K562 (cell line): Measurements from ENCODE around the gene SURF4. TPM values are rescaled to one million over a fixed set of nuclear protein-coding genes. Genes with fewer than 3 reads are reported as not detected.

ENCODE experiments used
- ATAC-seq: fragments of 200-7000 bp; cut with Tn5 transposase; 3 replicates; pipeline ENCODE4 v1.9.1; 2020; ENCODE audit warnings: moderate library complexity
- BruUV-seq: library from RNA; stranded (reverse); fragments of 400-500 nt; replicated peaks from 2 replicates; lab custom pipeline; 2021; lab: Mats Ljungman, UMichigan
- CTCF ChIA-PET: fragments of 300-600 bp; formaldehyde crosslinking; extraction: SDS; loops from one replicate; lab custom pipeline; 2021; ENCODE audit warnings: low intra/inter-chr PET ratio; lab: Yijun Ruan, JAX
- POLR2A ChIA-PET: fragments of 300-600, 350-650 bp; sonication (Branson Sonifier 250); formaldehyde crosslinking; extraction: SDS; loops from one replicate; lab custom pipeline; 2021; ENCODE audit warnings: antibody characterized with exemption, inconsistent platforms; lab: Yijun Ruan, JAX
- DNase-seq, 4 experiments: peaks; one replicate each; pipeline versions ENCODE4 v3.0.0 to v3.0.0-alpha.2; 2011 to 2018; ENCODE audit warnings: low spot score in 3 of 4, mixed read lengths in 3 of 4; ENCODE audit errors: extremely low read depth in 1 of 4
- FAIRE-seq: peaks from 2 replicates; lab custom pipeline; 2011; peaks lifted over from hg19 to GRCh38; lab: Jason Lieb, UNC
- H2AFZ ChIP-seq: 2 replicates; pipeline ENCODE4 v1.6.0; 2011; ENCODE audit warnings: low read depth, low read length, control low read depth, inconsistent platforms
- H3K27ac ChIP-seq: fragments of 200-600 bp; 3 replicates; pipeline ENCODE4 v1.8.0; 2011; ENCODE audit warnings: low read depth, mild to moderate bottlenecking, control low read depth, inconsistent platforms, low read length, moderate library complexity, mixed read lengths; ENCODE audit errors: extremely low read depth
- H3K27me3 ChIP-seq, 2 experiments: fragments of 300-600 bp in 1 of 2; 2 replicates in 1 of 2; 3 replicates in 1 of 2; pipeline versions ENCODE4 v1.6.0 to v1.8.0; 2011; ENCODE audit warnings: inconsistent platforms in 2 of 2, low read length in 2 of 2, mild to moderate bottlenecking in 1 of 2, mixed read lengths in 1 of 2, moderate library complexity in 1 of 2; ENCODE audit not compliant: control insufficient read depth in 2 of 2, insufficient read depth in 2 of 2
- H3K36me3 ChIP-seq: fragments of 300-600 bp; 3 replicates; pipeline ENCODE4 v1.8.0; 2011; ENCODE audit warnings: mild to moderate bottlenecking, low read length, inconsistent platforms; ENCODE audit not compliant: control insufficient read depth, insufficient read depth
- H3K4me1 ChIP-seq, 2 experiments: fragments of 200-600 bp in 1 of 2; replicated peaks in 1 of 2; 2 replicates in 1 of 2; 3 replicates in 1 of 2; pipeline versions ENCODE4 v1.5.1 to v1.8.0; 2011; ENCODE audit warnings: inconsistent platforms in 2 of 2, low read length in 2 of 2, mild to moderate bottlenecking in 1 of 2, mixed read lengths in 1 of 2, moderate library complexity in 1 of 2; ENCODE audit not compliant: control insufficient read depth in 2 of 2, insufficient read depth in 2 of 2
- H3K4me2 ChIP-seq: 2 replicates; pipeline ENCODE4 v1.6.1; 2011; ENCODE audit warnings: low read length, control low read depth, inconsistent platforms, mixed read lengths; ENCODE audit not compliant: insufficient read depth
- H3K4me3 ChIP-seq: fragments of 200-600 bp; sonication (generic), shearing (Covaris generic); 2 replicates; pipeline ENCODE4 v1.5.1; 2016; ENCODE audit warnings: control low read depth, inconsistent platforms
- H3K79me2 ChIP-seq: fragments of 200-600 bp; 3 replicates; pipeline ENCODE4 v1.8.0; 2011; ENCODE audit warnings: low read length, inconsistent platforms; ENCODE audit not compliant: control insufficient read depth, insufficient read depth
- H3K9ac ChIP-seq, 2 experiments: 2 replicates each; pipeline versions ENCODE4 v1.6.0 to v1.6.1; 2011; ENCODE audit warnings: low read depth in 2 of 2, low read length in 2 of 2, control low read depth in 1 of 2, inconsistent platforms in 1 of 2, mild to moderate bottlenecking in 1 of 2, mixed read lengths in 1 of 2; ENCODE audit not compliant: insufficient read depth in 1 of 2
- H3K9me1 ChIP-seq: one replicate; pipeline ENCODE4 v1.6.0; 2011; ENCODE audit warnings: inconsistent platforms, mild to moderate bottlenecking, low read length, moderate library complexity; ENCODE audit not compliant: control insufficient read depth, insufficient read depth
- H3K9me3 ChIP-seq: replicated peaks from 2 replicates; pipeline ENCODE4 v1.5.1; 2011; ENCODE audit warnings: low read depth, low read length, inconsistent platforms; ENCODE audit not compliant: control insufficient read depth, insufficient read depth
- H4K20me1 ChIP-seq: replicated peaks from 2 replicates; pipeline ENCODE4 v1.6.1; 2011; ENCODE audit warnings: low read length, inconsistent platforms, mixed read lengths; ENCODE audit not compliant: control insufficient read depth, insufficient read depth
- BCLAF1 ChIP-seq, 2 experiments: fragments of 450-650 bp in 1 of 2; IDR thresholded peaks; 2 replicates each; pipeline ENCODE4 v1.6.1; 2011 to 2017; ENCODE audit warnings: low read depth in 2 of 2, antibody characterized with exemption in 1 of 2, borderline replicate concordance in 1 of 2, low read length in 1 of 2, mild to moderate bottlenecking in 1 of 2, mixed read lengths in 1 of 2; ENCODE audit not compliant: control insufficient read depth in 1 of 2
- CBX5 ChIP-seq: IDR thresholded peaks from 2 replicates; pipeline ENCODE4 v1.6.1; 2014; ENCODE audit warnings: low read depth, borderline replicate concordance
- KAT7 ChIP-seq: sonication (generic); formaldehyde crosslinking; IDR thresholded peaks from 2 replicates; pipeline ENCODE4 v1.8.0; 2022; ENCODE audit warnings: missing genetic modification reagents, mild to moderate bottlenecking, borderline replicate concordance
- LCOR ChIP-seq: sonication (generic); formaldehyde crosslinking; IDR thresholded peaks from 2 replicates; pipeline ENCODE4 v1.8.0; 2022; ENCODE audit warnings: mild to moderate bottlenecking, missing genetic modification reagents
- MXI1 ChIP-seq: IDR thresholded peaks from 2 replicates; pipeline ENCODE4 v1.6.1; 2011; ENCODE audit warnings: low read depth, mild to moderate bottlenecking, improper control_type of control experiment, low read length
- NBN ChIP-seq: fragments of 450-650 bp; IDR thresholded peaks from 2 replicates; pipeline ENCODE4 v1.6.1; 2016; ENCODE audit warnings: low read depth, mild to moderate bottlenecking
- NR2F6 ChIP-seq: fragments of 450-650 bp; formaldehyde crosslinking; IDR thresholded peaks from 2 replicates; pipeline ENCODE4 v1.4.0; 2020; ENCODE audit warnings: mild to moderate bottlenecking
- PHTF2 ChIP-seq: fragments of 250-450 bp; sonication (Bioruptor Pico); IDR thresholded peaks from 2 replicates; pipeline ENCODE4 v1.5.0; 2021; ENCODE audit warnings: mild to moderate bottlenecking
- RAD21 ChIP-seq, 2 experiments: fragments of 250-450 bp in 1 of 2; fragments of 450-650 bp in 1 of 2; sonication (Bioruptor Pico) in 1 of 2; formaldehyde crosslinking in 1 of 2; IDR thresholded peaks in 1 of 2; conservative IDR thresholded peaks in 1 of 2; 2 replicates each; pipeline versions ENCODE4 v1.4.0 to v1.8.0; 2020 to 2022; ENCODE audit warnings: mild to moderate bottlenecking in 2 of 2, moderate library complexity in 1 of 2
- RFX7 ChIP-seq: fragments of 250-450 bp; sonication (Bioruptor Pico); IDR thresholded peaks from 2 replicates; pipeline ENCODE4 v1.5.1; 2021; ENCODE audit warnings: mild to moderate bottlenecking
- SAFB2 ChIP-seq: fragments of 200-400 bp; formaldehyde crosslinking; IDR thresholded peaks from 2 replicates; pipeline ENCODE4 v1.6.1; 2018; ENCODE audit warnings: borderline replicate concordance, low read length, low read depth, moderate library complexity; ENCODE audit not compliant: severe bottlenecking
- STAG1 ChIP-seq: sonication (generic); formaldehyde crosslinking; IDR thresholded peaks from 2 replicates; pipeline ENCODE4 v1.5.0; 2020; ENCODE audit warnings: missing genetic modification reagents, borderline replicate concordance
- TOE1 ChIP-seq, 2 experiments: fragments of 450-650 bp in 1 of 2; sonication (generic) in 1 of 2; formaldehyde crosslinking in 1 of 2; IDR thresholded peaks; 2 replicates each; pipeline versions ENCODE4 v1.7.1 to v1.8.0; 2016 to 2022; ENCODE audit warnings: borderline replicate concordance in 2 of 2, mild to moderate bottlenecking in 2 of 2, antibody characterized with exemption in 1 of 2, inconsistent platforms in 1 of 2, low read depth in 1 of 2, missing genetic modification reagents in 1 of 2, moderate library complexity in 1 of 2
- ZNF280B ChIP-seq: fragments of 250-450 bp; sonication (Bioruptor Pico); IDR thresholded peaks from 2 replicates; pipeline ENCODE4 v1.5.1; 2021; ENCODE audit warnings: mild to moderate bottlenecking
- WGBS: fragments of 100-300 bp; shearing (Covaris generic); methylation state at CpG from one replicate; pipeline ENCODE4 v1.1.6; 2016; ENCODE audit warnings: low coverage, mixed read lengths; ENCODE audit not compliant: insufficient coverage; ENCODE audit errors: missing lambda C conversion rate; 5-methylcytosine and 5-hydroxymethylcytosine counted together
- in situ Hi-C: fragments of 300-500 bp; cut with MboI; formaldehyde crosslinking; loops from 4 replicates; pipeline ENCODE4 v1.15.0; 2018; ENCODE audit warnings: inconsistent platforms, mixed read lengths
- intact Hi-C: fragments of 100-400 bp; cut with micrococcal nuclease; formaldehyde crosslinking; loops from 2 replicates; pipeline ENCODE4 v1.14.2; 2022
- polyA plus RNA-seq, 8 experiments: library from polyadenylated mRNA; depleted of rRNA in 4 of 8; stranded (reverse) in 5 of 8; unstranded in 3 of 8; fragments of >200 nt; fragmentation: Nextera tagmentation in 2 of 8; fragmentation: Illumina TruSeq in 1 of 8; extraction: Ambion mirVana in 2 of 8; extraction: Trizol in 1 of 8; gene quantifications; 2 replicates each; pipeline versions ENCODE4 v1.2.1 to v1.2.3, GENCODE V29; 2011 to 2014; ENCODE audit warnings: inconsistent platforms in 1 of 8, missing spikeins in 1 of 8
- total RNA-seq, 7 experiments: library from RNA; depleted of rRNA in 6 of 7; stranded (reverse); fragments of >200 nt in 6 of 7; fragmentation: Illumina TruSeq in 2 of 7; extraction: Trizol in 2 of 7; gene quantifications; 2 replicates each; pipeline versions ENCODE4 v1.2.1 to v1.2.3, GENCODE V29; 2011 to 2021; ENCODE audit warnings: low replicate concordance in 1 of 7

Gene SURF4
- total and polyA plus RNA-seq, 9 of the 15 experiments (the other 6 are each of a cell fraction or from before 2014, with no cell fraction given) = 8.4 to 176 (median 130) TPM

- TF ChIP-seq TOE1 (IDR thresholded peaks at IDR 0.05; ENCODE audit: borderline replicate concordance) (no peak), TOE1 (CRISPR knock-in tag; IDR thresholded peaks at IDR 0.05; ENCODE audit: borderline replicate concordance, low read depth) (no peak), LCOR (CRISPR knock-in tag) (no peak), KAT7 (no peak)
Observed at GRCh38 chr9:133404454-133405002, 28.7 kb upstream of the SURF4 start (continued).

GRCh38 chr9:133403766-133404453, 28.1 kb upstream of the SURF4 start:
- WGBS = 77% methylated on average over 15 of the region's 16 CpGs
- Histone ChIP-seq H3K4me3 (no peak overlapping the region), H3K9ac (0 out of 4 replicates have a peak overlapping the region, but pooled peaks of 1 of the 2 experiments have one; percentile 37), H3K36me3 (peaks cover 57% of the 10 kb centered on the region; the same call in 2 of the 3 replicates), H3K27ac (no peak overlapping the region), H3K9me3 (no peaks in the 10 kb centered on the region), H4K20me1 (peaks cover 9% of the 10 kb centered on the region), H3K4me1 (peaks cover 0 to 26% of the 10 kb centered on the region in 2 experiments; a peak in 3 of 5 replicates), H2AFZ (no peak overlapping the region), H3K4me2 (no peak overlapping the region), H3K79me2 (no peaks in the 10 kb centered on the region), H3K27me3 (no peaks in the 10 kb centered on the region), H3K9me1 (no peaks in the 10 kb centered on the region)
- in situ Hi-C loops (no loop called here), intact Hi-C loops (no loop called here)
- ATAC-seq = peak; percentile 72
- ChIA-PET POLR2A (interaction anchor here (0.9 to 1.2 kb wide), 2 partner anchors 10 to 56 kb away, joined by 3 read pairs; partner anchors contain the start of genes MED22 and RPL7A), CTCF (interaction anchor here (0.6 to 1.8 kb wide), 6 partner anchors 35 to 591 kb away, joined by 3 to 9 read pairs (median 3); no protein-coding TSS in a partner anchor)
- DNase-seq = peak; percentile 53 to 66 (median 56)
- FAIRE-seq = peak; percentile 37
- no TSS peak for BruUV-seq
- TF ChIP-seq PHTF2 (CRISPR knock-in tag) (no peak), BCLAF1 (IDR thresholded peaks at IDR 0.05; ENCODE audit: borderline replicate concordance in 1 of 2, control insufficient read depth in 1 of 2, low read depth in 2 of 2, low read length in 1 of 2) (no peak), NBN (no peak), ZNF280B (CRISPR knock-in tag) (no peak), CBX5 (no peak), NR2F6 (CRISPR knock-in tag) (no peak), RAD21 (CRISPR knock-in tag; conservative IDR thresholded peaks at IDR 0.05 in 1 of 2, IDR thresholded peaks at IDR 0.05 in 1 of 2) (peak; percentile 39 to 62; a peak in 3 of 4 replicates), MXI1 (no peak), RFX7 (CRISPR knock-in tag) (no peak), STAG1 (CRISPR knock-in tag) (peak; percentile 42; the same call in 1 of the 2 replicates), SAFB2 (no peak)
